Measurements from ENCODE around the gene RASL10B. TPM values are rescaled to one million over a fixed set of nuclear protein-coding genes. Genes with fewer than 3 reads are reported as not detected.
A peak's percentile ranks its signal among the peaks of the same experiment; 100 is the strongest.
"Not testable (repeated sequence)": the region's sequence is repeated elsewhere in the genome, so short reads cannot be mapped to it uniquely, and the experiment has no call there.

The RASL10B gene
- polyA plus RNA-seq = not detected

- Mint-ChIP-seq H3K36me3 (peaks cover 18% of the 10 kb centered on the region), H3K9me3 (no peaks in the 10 kb centered on the region), H3K27ac (peak within 1 kb of the TSS in 1 of 3 donors; percentile 62), H3K4me3 (peak within 1 kb of the TSS in 3 of 4 donors; percentile 65 to 87 (median 82)), H3K4me1 (peaks cover 0 to 11% (median 10%) of the 10 kb centered on the region in 3 donors), H3K27me3 (peaks cover 16% of the 10 kb centered on the region)
These were observed at the start of gene RASL10B for GRCh38 chr17:35731239-35731916. Gene RASL10B (plus strand): TSS chr17:35731639. CDS start chr17:35735185, 3,546 bp downstream.

GRCh38 chr17:35683591-35683990 is 47.8 kb upstream of the RASL10B start:
- H3K9me3 Mint-ChIP-seq = no peaks in the 10 kb centered on the region
- H3K27ac Mint-ChIP-seq = no peak overlapping the region
- H3K27me3 Mint-ChIP-seq = no peaks in the 10 kb centered on the region
- H3K4me3 Mint-ChIP-seq = no peak overlapping the region
- H3K4me1 Mint-ChIP-seq = peaks cover 0 to 2% (median 1%) of the 10 kb centered on the region in 3 donors
- H3K36me3 Mint-ChIP-seq = peaks cover 14% of the 10 kb centered on the region

- no peak overlapping the region for H3K27ac Mint-ChIP-seq
- no peaks in the 10 kb centered on the region for H3K9me3 Mint-ChIP-seq
- peaks cover 14% of the 10 kb centered on the region for H3K36me3 Mint-ChIP-seq
- no peak overlapping the region for H3K4me3 Mint-ChIP-seq
- no peaks in the 10 kb centered on the region for H3K27me3 Mint-ChIP-seq
- peaks cover 0 to 2% (median 1%) of the 10 kb centered on the region in 3 donors for H3K4me1 Mint-ChIP-seq
These were observed 47.2 kb upstream of the RASL10B start for GRCh38 chr17:35684055-35684802.

GRCh38 chr17:35692512-35693210 is 38.8 kb upstream of the RASL10B start:
- Mint-ChIP-seq H3K27me3 (no peaks in the 10 kb centered on the region), H3K27ac (no peak overlapping the region), H3K9me3 (no peaks in the 10 kb centered on the region), H3K36me3 (peaks cover 14% of the 10 kb centered on the region), H3K4me3 (no peak overlapping the region), H3K4me1 (peaks cover 0 to 2% (median 1%) of the 10 kb centered on the region in 3 donors)

- Mint-ChIP-seq H3K27ac (no peak overlapping the region), H3K4me3 (no peak overlapping the region), H3K27me3 (no peaks in the 10 kb centered on the region), H3K36me3 (peaks cover 11% of the 10 kb centered on the region), H3K4me1 (no peaks in the 10 kb centered on the region), H3K9me3 (no peaks in the 10 kb centered on the region)
These were observed 37.8 kb upstream of the RASL10B start for GRCh38 chr17:35693662-35694061.

GRCh38 chr17:35694906-35695305 is 36.5 kb upstream of the RASL10B start:
- Mint-ChIP-seq H3K4me3 (no peak overlapping the region), H3K4me1 (no peaks in the 10 kb centered on the region), H3K27ac (no peak overlapping the region), H3K9me3 (no peaks in the 10 kb centered on the region), H3K27me3 (no peaks in the 10 kb centered on the region), H3K36me3 (peaks cover 9% of the 10 kb centered on the region)

- H3K27ac Mint-ChIP-seq = no peak overlapping the region
- H3K36me3 Mint-ChIP-seq = peaks cover 5% of the 10 kb centered on the region
- no peaks in the 10 kb centered on the region for H3K27me3 Mint-ChIP-seq
- no peaks in the 10 kb centered on the region for H3K9me3 Mint-ChIP-seq
- no peaks in the 10 kb centered on the region for H3K4me1 Mint-ChIP-seq
- H3K4me3 Mint-ChIP-seq = no peak overlapping the region
These were observed 35.8 kb upstream of the RASL10B start for GRCh38 chr17:35695613-35696012.

- H3K27ac Mint-ChIP-seq = peak overlapping the region in 1 of 3 donors; percentile 50
- H3K9me3 Mint-ChIP-seq = peaks cover 0 to 3% (median 0%) of the 10 kb centered on the region in 3 donors
- no peaks in the 10 kb centered on the region for H3K27me3 Mint-ChIP-seq
- H3K4me3 Mint-ChIP-seq = no peak overlapping the region
- peaks cover 0 to 2% (median 0%) of the 10 kb centered on the region in 3 donors for H3K4me1 Mint-ChIP-seq
- peaks cover 7% of the 10 kb centered on the region for H3K36me3 Mint-ChIP-seq
These were observed 32.6 kb upstream of the RASL10B start for GRCh38 chr17:35698800-35699199.

GRCh38 chr17:35700150-35700549 is 31.3 kb upstream of the RASL10B start:
- H3K27ac Mint-ChIP-seq = no peak overlapping the region
- peaks cover 2 to 6% (median 5%) of the 10 kb centered on the region in 3 donors for H3K4me1 Mint-ChIP-seq
- no peak overlapping the region for H3K4me3 Mint-ChIP-seq
- H3K27me3 Mint-ChIP-seq = no peaks in the 10 kb centered on the region
- H3K9me3 Mint-ChIP-seq = peaks cover 0 to 3% (median 0%) of the 10 kb centered on the region in 3 donors
- H3K36me3 Mint-ChIP-seq = peaks cover 9% of the 10 kb centered on the region

GRCh38 chr17:35701491-35701890 is 29.9 kb upstream of the RASL10B start:
- Mint-ChIP-seq H3K4me1 (peaks cover 6 to 9% (median 9%) of the 10 kb centered on the region in 3 donors), H3K36me3 (peaks cover 9% of the 10 kb centered on the region), H3K4me3 (no peak overlapping the region), H3K9me3 (peaks cover 0 to 3% (median 0%) of the 10 kb centered on the region in 3 donors), H3K27me3 (no peaks in the 10 kb centered on the region), H3K27ac (no peak overlapping the region)

- H3K4me1 Mint-ChIP-seq = peaks cover 16 to 20% (median 17%) of the 10 kb centered on the region in 3 donors
- not testable (repeated sequence) for H3K27me3 Mint-ChIP-seq, H3K9me3 Mint-ChIP-seq, H3K36me3 Mint-ChIP-seq, H3K27ac Mint-ChIP-seq, H3K4me3 Mint-ChIP-seq
These were observed 28.1 kb upstream of the RASL10B start for GRCh38 chr17:35703308-35703707.

- Mint-ChIP-seq H3K4me3 (no peak overlapping the region), H3K36me3 (peaks cover 11% of the 10 kb centered on the region), H3K9me3 (peaks cover 0 to 3% (median 0%) of the 10 kb centered on the region in 3 donors), H3K27ac (peak overlapping the region in 1 of 3 donors; percentile 20), H3K4me1 (peaks cover 25 to 30% (median 26%) of the 10 kb centered on the region in 3 donors), H3K27me3 (no peaks in the 10 kb centered on the region)
These were observed 26.2 kb upstream of the RASL10B start for GRCh38 chr17:35705230-35705629.

- Mint-ChIP-seq H3K27ac (peak overlapping the region in 1 of 3 donors; percentile 20), H3K4me3 (peak overlapping the region in 1 of 4 donors; percentile 32), H3K9me3 (peaks cover 0 to 3% (median 0%) of the 10 kb centered on the region in 3 donors), H3K4me1 (peaks cover 25 to 30% (median 26%) of the 10 kb centered on the region in 3 donors), H3K36me3 (peaks cover 14% of the 10 kb centered on the region), H3K27me3 (no peaks in the 10 kb centered on the region)
These were observed 25.7 kb upstream of the RASL10B start for GRCh38 chr17:35705705-35706104.

- Mint-ChIP-seq H3K27me3 (no peaks in the 10 kb centered on the region), H3K9me3 (no peaks in the 10 kb centered on the region), H3K27ac (no peak overlapping the region), H3K4me1 (peaks cover 23 to 32% (median 26%) of the 10 kb centered on the region in 3 donors), H3K4me3 (no peak overlapping the region), H3K36me3 (peaks cover 7% of the 10 kb centered on the region)
These were observed 23.3 kb upstream of the RASL10B start for GRCh38 chr17:35708149-35708548.

- H3K36me3 Mint-ChIP-seq = peaks cover 7% of the 10 kb centered on the region
- no peaks in the 10 kb centered on the region for H3K9me3 Mint-ChIP-seq
- H3K4me1 Mint-ChIP-seq = peaks cover 23 to 32% (median 26%) of the 10 kb centered on the region in 3 donors
- H3K4me3 Mint-ChIP-seq = peak overlapping the region in 2 of 4 donors; percentile 3 to 83
- peak overlapping the region in 1 of 3 donors; percentile 43 for H3K27ac Mint-ChIP-seq
- H3K27me3 Mint-ChIP-seq = no peaks in the 10 kb centered on the region
These were observed 22.5 kb upstream of the RASL10B start for GRCh38 chr17:35708951-35709350.
